Measurements from ENCODE around the gene NR6A1.

GRCh38 chr9:124721109-124721906 is 49.8 kb downstream of the NR6A1 start:
- TF ChIP-seq POLR2A (IDR thresholded peaks at IDR 0.05), result no peak
- TF ChIP-seq CTCF (IDR thresholded peaks at IDR 0.05), result no peak
- no peak for TF ChIP-seq POLR2AphosphoS5 (IDR thresholded peaks at IDR 0.05)
